ENCODE measurements around the gene LITAF. TPM values are rescaled to one million over a fixed set of nuclear protein-coding genes. Genes with fewer than 3 reads are reported as not detected.
"Not testable (repeated sequence)": the region's sequence is repeated elsewhere in the genome, so short reads cannot be mapped to it uniquely, and the experiment has no call there.

LITAF gene
- total RNA-seq, 1 experiment from 2014 or later = 50.5 TPM

DNA sequence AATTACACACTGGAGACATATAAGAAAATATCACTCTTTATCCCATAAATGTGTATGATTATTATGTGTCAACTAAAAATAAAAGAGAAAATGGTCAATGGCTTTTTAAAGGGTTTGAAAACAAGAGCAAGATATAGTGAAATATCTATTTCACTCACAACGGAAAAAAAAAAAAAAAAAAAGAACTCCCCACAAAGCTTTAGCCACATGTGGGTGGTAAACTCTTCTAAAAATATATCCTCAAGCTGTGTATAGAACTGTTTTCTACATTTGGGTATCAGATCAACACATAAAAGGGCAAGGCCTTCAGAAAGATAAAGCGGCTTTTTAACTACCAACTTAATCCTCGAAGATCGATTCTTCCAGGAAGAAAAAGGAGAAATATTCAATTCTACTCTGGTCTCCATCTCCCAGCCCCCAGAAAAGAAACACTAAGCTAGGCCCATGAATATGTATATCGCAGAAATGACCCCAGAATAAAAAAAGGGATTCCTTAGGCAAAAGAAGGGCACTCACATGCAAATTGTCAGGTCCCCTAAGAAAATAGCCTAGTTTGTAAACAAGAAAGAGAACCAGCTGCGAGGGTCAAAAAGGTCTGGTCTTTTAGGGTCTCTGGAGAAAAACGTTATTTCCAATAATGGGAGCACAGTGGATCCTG is 4.4 kb downstream of the LITAF start:
- DNase-seq (ENCODE audit: low spot score) = no peak
- in situ Hi-C loops (cut with HindIII; ENCODE audit: low sequenced_read_pairs) = no loop called here

DNA sequence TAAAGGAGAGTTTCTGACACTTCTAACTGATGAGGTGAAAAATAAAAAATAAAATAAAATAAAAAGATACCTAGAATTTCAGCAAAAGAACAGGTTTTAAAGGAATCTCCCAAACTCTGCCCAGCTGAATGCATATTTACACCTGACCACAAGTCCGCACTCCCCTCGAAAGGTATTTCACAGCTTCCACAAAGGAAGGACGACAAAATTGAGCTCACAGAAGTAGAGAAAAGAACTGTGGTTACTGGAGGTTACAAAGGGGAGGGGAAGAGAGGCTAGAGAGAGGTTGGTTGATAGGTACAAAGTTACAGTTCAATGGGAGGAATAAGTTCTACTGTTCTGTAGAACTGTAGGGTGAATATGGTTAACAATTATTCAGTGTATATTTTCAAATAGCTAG is 5.0 kb downstream of the LITAF start:
- in situ Hi-C loops (cut with HindIII; ENCODE audit: low sequenced_read_pairs) = no loop called here
- DNase-seq (ENCODE audit: low spot score) = no peak

DNA sequence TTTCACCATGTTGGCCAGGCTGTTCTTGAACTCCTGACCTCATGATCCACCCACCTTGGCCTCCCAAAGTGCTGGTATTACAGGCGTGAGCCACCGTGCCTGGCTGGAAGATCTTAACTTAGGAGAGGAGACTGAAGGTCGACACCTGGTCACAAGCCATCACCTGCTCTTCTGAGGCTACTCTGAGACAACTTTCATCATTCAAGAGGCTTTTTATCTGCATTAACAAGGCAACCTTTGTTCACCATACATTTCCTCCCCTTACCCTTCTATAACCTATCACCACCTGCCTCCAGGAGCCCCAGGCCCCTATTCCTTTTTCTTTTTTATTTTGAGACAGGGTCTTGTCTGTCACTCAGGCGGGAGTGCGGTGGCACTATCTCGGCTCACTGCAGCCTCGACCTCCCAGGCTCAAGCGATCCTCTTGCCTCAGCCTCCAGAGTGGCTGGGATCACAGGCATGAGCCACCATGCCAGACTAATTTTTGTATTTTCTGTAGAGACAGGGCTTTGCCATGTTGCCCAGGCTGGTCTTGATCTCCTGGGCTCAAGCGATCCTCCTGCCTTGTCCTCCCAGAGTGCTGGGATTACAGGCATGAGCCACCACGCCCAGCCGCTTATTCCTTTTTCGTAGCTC is 6.2 kb downstream of the LITAF start:
- in situ Hi-C loops (cut with HindIII; ENCODE audit: low sequenced_read_pairs) = no loop called here
- no peak for DNase-seq (ENCODE audit: low spot score)

DNA sequence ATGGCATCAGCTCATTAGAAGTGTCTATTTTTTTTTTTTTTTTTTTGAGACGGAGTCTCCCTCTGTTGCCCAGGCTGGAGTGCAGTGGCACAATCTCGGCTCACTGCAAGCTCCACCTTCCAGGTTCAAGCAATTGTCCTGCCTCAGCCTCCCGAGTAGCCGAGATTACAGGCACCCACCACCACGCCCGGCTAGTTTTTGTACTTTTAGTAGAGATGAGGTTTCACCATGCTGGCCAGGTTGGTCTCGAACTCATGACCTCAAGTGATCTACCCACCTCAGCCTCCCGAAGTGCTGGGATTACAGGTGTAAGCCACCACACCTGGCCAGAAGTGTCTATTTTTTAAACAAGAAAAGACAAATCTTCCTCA is 9.4 kb downstream of the LITAF start:
- in situ Hi-C loops (cut with HindIII; ENCODE audit: low sequenced_read_pairs); DNase-seq (ENCODE audit: low spot score): not testable (repeated sequence)

DNA sequence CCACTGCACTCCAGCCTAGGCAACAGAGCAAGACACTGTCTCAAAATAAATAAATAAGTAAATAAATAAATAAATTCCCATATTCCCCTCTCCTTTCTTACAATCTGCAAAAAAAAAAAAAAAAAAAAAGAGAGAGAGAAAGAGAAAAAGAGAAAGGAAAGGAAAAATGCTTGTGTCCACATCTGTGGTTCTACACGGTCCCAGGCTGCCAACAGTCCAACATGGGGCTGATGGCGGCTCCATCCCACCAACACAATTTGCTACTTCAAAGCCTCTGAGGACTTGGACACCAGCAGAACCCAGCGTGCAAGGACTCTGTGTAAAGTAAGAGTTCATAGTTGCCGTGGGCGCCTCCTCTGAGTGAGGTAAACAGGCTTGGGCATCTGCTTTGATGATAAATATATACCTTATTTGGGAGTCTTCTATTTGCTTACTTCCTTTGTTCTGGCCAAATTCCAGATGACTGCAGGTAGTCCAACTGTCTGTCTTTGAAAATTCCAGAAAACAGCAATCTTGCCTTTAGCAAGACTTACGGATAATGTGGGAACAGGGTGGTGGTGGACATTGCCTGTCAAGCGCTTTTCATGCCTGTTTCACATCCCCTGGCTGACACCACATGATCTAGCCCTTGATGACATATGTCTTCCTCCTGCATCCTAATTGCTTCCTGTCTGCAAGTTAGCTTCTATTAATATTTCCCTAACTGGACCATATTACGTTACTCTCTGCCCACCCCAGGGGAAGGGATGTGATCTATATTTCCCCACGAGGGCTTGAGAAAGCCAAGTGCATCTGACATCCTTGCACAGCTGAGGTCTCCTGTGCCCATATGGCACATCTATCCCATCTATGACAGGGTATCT is 10.1 kb downstream of the LITAF start:
- DNase-seq (ENCODE audit: low spot score) = peak; percentile 28
- in situ Hi-C loops (cut with HindIII; ENCODE audit: low sequenced_read_pairs) = no loop called here

DNA sequence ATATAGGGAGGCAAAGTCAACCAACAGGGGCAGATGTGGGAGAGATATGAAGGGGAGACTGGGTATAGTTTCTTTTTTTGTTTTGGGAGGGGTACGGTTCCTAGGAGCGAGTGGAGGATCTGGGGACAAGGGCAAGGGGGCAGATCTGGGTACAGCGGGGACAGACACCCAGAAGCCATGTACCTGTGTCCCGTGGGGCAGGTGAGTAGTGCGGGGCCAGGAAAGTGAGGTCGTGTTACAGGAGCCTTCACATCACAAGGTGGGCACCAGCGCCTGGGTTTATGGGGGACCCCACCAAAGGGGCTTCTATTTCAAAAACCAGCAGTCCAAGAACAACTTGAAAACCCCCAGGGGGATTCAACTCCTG is 11.5 kb downstream of the LITAF start:
- DNase-seq (ENCODE audit: low spot score) = no peak
- in situ Hi-C loops (cut with HindIII; ENCODE audit: low sequenced_read_pairs) = no loop called here

DNA sequence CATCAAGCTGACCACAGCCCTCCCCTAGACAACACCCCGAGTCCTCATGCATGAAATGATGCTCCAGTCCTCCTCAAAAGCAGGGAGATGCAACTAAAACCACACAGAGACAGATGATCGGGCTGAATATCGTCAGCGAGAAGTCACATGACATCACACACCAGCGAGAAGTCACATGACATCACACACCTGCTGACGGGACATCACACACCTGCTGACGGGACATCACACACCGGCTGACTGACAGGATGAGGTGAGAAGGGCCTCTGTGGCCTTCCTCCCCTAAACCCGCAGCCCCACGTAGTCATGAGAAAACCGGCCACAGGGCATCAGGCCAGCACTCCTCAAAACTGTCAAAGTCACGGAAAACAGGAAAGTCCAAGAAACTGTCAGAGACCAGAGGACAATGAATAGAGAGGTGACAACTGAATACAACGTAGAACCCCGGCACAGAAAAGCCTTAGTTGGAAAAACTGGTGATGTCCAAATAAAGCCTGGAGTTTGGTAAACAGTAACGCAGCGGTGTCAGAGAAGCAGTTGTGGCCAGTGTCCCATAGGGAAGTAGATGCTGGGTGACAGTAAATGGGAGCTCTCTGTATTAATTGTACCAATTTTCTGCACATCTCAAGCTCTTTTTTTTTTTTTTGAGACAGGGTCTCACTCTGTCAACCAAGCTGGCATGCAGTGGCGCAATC is 14.3 kb downstream of the LITAF start:
- no peak for DNase-seq (ENCODE audit: low spot score)
- in situ Hi-C loops (cut with HindIII; ENCODE audit: low sequenced_read_pairs) = no loop called here

DNA sequence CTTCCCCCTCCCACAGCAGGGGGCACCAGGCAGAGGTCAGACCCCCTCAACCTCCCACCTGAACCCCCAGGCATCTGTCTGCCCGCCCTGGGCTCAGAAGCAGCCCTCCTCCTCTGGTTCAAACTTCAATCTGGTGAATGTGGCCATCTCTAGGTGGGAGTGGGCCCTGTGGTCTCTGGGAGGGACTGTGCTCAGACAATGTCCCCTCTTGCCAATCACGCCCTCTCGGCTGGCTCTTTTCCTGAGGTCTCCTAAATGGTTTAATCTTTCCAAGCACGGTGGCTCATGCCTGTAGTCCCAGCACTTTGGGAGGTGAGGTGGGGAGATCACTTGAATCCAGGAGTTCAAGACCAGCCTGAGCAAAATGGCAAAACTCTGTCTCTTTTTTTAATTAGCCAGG is 15.2 kb downstream of the LITAF start:
- no peak for DNase-seq (ENCODE audit: low spot score)
- in situ Hi-C loops (cut with HindIII; ENCODE audit: low sequenced_read_pairs) = no loop called here

DNA sequence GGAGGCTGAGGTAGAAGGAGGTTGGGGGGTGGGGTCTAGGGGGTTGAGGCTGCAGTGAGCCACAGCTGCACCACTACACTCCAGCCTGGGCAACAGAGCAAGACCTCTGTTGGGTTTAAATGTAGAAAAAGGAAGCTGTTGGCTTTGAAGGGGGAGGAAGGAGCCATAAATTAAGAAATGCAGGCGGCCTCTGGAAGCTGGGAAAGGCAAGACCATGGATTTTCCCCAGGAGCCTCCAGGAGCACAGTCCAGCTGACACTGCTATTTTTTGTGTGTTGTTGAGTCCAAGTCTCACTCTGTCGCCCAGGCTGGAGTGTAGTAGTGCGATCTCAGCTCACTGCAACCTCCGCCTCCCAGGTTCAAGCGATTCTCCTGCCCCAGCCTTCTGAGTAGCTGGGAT is 15.9 kb downstream of the LITAF start:
- in situ Hi-C loops (cut with HindIII; ENCODE audit: low sequenced_read_pairs) = no loop called here

DNA sequence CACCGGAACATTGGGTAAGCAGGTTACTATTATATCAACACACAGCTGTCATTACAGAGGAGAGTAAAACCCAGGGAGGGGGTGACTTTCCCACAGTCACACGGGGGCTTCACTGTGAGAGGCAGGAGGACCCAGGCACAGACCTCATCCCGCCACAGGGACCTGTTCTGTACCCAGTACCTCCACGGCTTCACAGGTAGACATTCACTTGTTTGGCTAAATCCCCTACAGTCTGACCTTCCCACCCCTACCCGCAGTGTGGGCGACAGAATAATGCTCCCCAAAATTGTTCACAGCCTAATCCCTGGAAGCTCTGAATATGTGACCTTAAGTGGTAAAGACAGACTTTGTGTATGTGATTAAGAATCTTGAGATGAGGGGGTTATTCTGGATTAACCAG is 16.5 kb downstream of the LITAF start:
- in situ Hi-C loops (cut with HindIII; ENCODE audit: low sequenced_read_pairs) = no loop called here

More for the DNA sequence above, 15.9 kb downstream of the LITAF start:
- no peak for DNase-seq (ENCODE audit: low spot score)

DNA sequence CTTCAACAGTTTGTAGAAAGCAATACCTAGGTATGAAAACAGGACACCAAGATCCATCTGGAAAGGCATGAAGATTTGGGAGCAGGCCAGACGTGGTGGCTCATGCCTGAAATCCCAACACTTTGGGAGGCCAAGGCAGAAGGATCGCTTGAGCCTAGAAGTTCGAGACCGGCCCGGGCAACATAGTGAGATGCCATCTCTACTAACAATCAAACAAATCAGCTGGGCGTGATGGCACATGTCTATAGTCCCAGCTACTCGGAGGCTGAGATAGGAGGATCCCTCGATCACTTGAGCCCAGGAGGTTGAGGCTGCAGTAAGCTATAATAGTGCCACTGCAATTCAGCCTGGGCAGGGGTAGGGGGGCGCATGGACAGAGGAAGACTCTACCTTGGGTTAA is 20.3 kb downstream of the LITAF start:
- DNase-seq (ENCODE audit: low spot score) = no peak
- in situ Hi-C loops (cut with HindIII; ENCODE audit: low sequenced_read_pairs) = no loop called here

More for the DNA sequence above, 16.5 kb downstream of the LITAF start:
- DNase-seq (ENCODE audit: low spot score) = no peak

DNA sequence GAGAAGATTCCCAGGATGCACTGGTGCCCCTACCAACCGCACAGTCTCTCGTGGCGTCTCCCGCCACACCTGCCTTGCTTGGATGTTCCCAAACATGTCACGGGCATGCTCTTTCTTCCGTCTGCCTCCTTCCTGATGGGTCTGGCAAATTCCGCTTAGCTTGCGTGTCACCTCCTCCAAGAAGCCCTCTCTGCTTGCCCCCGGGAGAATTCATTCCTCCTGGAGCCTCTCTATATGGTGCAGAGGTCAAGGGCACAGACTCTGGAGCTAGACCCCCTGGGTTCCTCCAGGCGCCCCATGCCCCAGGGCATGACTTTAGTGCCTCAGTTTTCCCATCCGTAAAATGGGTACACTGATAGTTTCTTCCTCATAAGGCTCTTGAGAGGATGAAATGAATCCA is 21.1 kb downstream of the LITAF start:
- no peak for DNase-seq (ENCODE audit: low spot score)
- in situ Hi-C loops (cut with HindIII; ENCODE audit: low sequenced_read_pairs) = no loop called here

DNA sequence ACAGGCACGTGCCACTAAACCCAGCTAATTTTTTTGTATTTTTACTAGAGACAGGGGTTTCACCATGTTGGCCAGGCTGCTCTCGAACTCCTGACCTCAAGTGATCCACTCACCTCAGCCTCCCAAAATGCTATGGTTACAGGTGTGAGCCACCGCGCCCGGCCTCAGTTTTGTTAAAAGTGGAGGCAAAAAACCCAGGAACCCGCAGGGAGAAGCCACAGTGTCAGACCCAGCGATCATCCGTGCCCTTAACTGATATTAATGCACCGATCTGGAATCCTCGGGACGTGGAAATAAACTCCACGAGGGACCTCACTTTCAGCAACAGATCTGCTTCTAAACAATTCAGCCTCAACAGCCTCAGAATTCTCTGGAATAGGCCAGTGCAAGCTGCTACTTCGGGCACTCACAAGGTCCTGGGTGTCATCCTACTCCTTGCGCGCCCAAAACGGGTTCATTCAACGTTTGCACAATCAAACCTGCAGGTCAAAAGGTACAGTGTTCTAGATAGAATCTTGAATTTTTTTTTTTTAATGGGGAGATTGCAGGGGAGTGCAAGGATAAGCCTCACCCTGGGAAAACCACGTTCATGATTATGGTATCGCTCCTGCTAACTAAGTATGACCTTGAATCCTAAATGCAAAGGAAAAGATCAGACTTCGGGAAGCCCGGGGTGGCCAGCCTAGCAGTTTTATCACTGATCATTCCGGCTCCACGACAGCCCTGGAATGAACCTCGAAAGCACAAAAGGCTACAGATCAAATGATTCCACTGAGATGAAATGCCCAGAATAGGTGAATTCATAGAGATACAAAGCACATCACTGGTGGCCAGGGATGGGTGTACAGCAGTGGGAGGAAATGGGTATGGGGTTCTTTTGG is 22.4 kb downstream of the LITAF start:
- no peak for DNase-seq (ENCODE audit: low spot score)
- in situ Hi-C loops (cut with HindIII; ENCODE audit: low sequenced_read_pairs) = no loop called here

DNA sequence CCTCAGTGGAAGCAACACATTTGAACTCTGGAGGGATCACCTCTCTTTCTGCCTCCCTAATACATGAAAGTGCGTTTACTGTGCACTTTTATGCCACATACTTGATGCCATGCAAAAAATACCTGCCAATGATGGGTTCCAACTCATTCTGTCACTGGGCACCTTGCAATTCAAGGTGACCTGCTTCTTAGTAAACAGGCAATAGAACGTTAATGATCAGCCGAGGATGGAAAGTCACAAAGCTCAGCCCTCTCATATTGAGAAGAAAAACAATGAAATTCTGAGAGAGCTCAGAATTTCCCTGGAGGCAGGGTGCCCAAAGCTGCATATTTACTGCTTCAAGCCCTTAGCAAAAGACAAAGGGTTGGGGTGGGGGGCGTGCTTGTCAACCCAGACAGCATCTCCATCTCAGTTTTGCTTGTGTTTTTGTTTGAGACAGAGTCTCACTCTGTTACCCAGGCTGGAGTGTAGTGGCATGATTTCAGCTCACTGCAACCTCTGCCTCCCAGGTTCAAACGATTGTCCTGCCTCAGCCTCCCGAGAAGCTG is 23.2 kb downstream of the LITAF start:
- in situ Hi-C loops (cut with HindIII; ENCODE audit: low sequenced_read_pairs) = no loop called here
- DNase-seq (ENCODE audit: low spot score) = no peak

DNA sequence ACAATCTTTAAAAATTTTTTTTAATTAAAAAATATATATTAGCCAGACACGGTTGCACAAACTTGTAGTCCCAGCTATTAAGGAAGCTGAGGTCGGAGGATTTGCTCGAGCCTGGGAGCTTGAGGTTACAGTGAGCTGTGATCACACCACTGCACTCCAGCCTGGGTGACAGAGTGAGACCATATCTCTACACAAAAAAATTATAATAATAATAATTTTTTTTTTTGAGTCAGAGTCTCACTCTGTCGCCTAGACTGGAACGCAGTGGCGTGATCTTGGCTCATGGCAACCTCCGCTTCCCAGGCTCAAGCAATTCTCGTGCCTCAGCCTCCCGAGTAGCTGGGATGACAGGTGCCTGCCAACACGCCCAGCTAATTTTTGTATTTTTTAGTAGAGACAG is 23.8 kb downstream of the LITAF start:
- in situ Hi-C loops (cut with HindIII; ENCODE audit: low sequenced_read_pairs) = no loop called here
- no peak for DNase-seq (ENCODE audit: low spot score)

DNA sequence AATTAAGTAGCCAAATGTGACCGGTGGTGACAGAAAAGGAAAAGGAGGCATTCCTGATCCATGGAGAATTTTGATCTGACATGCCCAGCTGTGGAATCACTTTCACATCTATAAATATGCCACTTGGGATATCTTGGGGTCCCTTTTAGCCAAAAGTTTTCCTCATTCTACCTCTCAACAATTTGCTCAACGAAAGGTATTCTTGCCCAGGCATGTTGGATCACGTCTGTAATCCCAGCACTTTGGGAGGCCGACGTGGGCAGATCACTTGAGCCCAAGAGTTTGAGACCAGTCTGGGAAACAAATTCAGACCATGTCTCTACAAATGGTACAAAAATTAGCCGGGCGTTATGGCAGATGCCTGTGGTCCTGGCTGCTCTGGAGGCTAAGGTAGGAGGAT is 24.3 kb downstream of the LITAF start:
- in situ Hi-C loops (cut with HindIII; ENCODE audit: low sequenced_read_pairs) = no loop called here
- no peak for DNase-seq (ENCODE audit: low spot score)

DNA sequence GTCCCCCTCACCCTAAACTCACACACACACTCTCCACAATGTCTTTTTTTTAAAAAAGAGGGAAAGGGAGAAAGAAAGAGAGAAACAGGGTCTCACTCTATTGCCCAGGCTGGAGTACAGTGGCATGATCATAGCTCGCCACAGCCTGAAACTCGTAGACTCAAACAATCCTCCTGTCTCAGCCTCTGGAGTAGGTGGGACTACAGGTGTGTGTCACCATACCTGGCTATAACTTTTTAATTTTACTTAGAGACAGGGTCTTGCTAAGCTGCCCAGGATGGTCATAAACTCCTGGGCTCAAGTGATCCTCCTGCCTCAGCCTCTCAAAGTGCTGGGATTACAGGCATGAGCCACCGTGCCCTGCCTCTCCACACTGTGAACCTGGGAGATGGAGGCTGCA is 24.9 kb downstream of the LITAF start:
- in situ Hi-C loops (cut with HindIII; ENCODE audit: low sequenced_read_pairs) = no loop called here
- no peak for DNase-seq (ENCODE audit: low spot score)

DNA sequence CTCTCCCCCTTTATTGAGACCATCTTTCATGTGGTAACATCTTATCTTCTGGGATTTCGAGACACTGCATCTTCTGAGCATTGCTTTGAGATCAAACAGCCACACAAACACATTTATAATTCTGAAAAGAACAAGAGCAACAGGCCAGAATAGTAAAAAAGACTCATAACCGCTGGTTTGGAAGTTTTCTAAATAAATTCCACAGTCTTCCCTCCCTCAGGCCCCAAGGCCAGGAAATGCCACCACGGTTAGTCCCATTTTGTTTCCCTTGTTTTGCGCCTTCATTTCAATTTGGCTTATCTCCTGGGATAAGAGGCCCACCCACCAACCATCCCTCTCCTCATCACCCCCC is 25.3 kb downstream of the LITAF start:
- in situ Hi-C loops (cut with HindIII; ENCODE audit: low sequenced_read_pairs) = no loop called here
- no peak for DNase-seq (ENCODE audit: low spot score)

All from G401 (cell line).